Neuron (in vitro differentiated cells): ENCODE results near the gene IL1RAP.

Experiments
- H2AFZ ChIP-seq: one replicate; pipeline ENCODE4 v1.6.1; 2013; ENCODE audit warnings: low read depth, mild to moderate bottlenecking, inconsistent platforms, low read length, moderate library complexity
- H3K27me3 ChIP-seq: one replicate; pipeline ENCODE4 v1.6.1; 2013; ENCODE audit warnings: low read length; ENCODE audit not compliant: insufficient read depth
- H3K36me3 ChIP-seq: one replicate; pipeline ENCODE4 v1.6.1; 2013; ENCODE audit warnings: low read length; ENCODE audit not compliant: insufficient read depth
- H3K4me1 ChIP-seq: one replicate; pipeline ENCODE4 v1.6.1; 2013; ENCODE audit warnings: low read length; ENCODE audit not compliant: insufficient read depth
- H3K4me3 ChIP-seq: 2 replicates; pipeline ENCODE4 v1.5.1; 2013; ENCODE audit warnings: mild to moderate bottlenecking, low read length, moderate library complexity
- H3K9me3 ChIP-seq: one replicate; pipeline ENCODE4 v1.6.1; 2013; ENCODE audit warnings: low read length

IL1RAP gene

GRCh38 chr3:190538288-190538687, 24.4 kb downstream of the IL1RAP start:
- Histone ChIP-seq H2AFZ (no peak overlapping the region), H3K4me3 (no peak overlapping the region), H3K27me3 (no peaks in the 10 kb centered on the region), H3K9me3 (no peaks in the 10 kb centered on the region), H3K36me3 (no peaks in the 10 kb centered on the region), H3K4me1 (peaks cover 7% of the 10 kb centered on the region)

- Histone ChIP-seq H2AFZ (no peak overlapping the region), H3K36me3 (no peaks in the 10 kb centered on the region), H3K4me3 (no peak overlapping the region), H3K9me3 (no peaks in the 10 kb centered on the region), H3K4me1 (peaks cover 11% of the 10 kb centered on the region), H3K27me3 (no peaks in the 10 kb centered on the region)
These were observed 25.6 kb downstream of the IL1RAP start for GRCh38 chr3:190539526-190539925.

DNA sequence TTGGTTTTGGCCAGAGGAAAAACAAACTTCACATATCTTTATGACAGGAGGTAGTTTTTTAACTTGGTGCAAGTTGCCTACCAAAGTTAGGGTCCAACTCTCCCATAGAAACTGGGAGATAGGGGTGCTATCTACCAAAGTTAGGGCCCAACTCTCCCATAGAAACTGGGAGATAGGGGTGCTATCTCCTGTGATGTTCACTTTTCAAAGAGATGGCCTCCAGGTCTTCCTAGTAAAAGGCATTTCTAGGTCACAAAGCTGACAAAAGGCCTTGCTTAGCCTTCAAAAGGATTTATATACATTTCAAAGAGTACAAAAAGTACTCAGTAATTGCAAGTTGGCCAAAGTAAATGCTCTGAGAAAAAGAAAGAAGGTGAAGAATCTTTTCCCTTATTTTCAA, 27.1 kb downstream of the IL1RAP start:
- Histone ChIP-seq H3K4me1 (peaks cover 26% of the 10 kb centered on the region), H3K4me3 (no peak overlapping the region), H3K9me3 (no peaks in the 10 kb centered on the region), H3K36me3 (no peaks in the 10 kb centered on the region), H3K27me3 (no peaks in the 10 kb centered on the region), H2AFZ (no peak overlapping the region)

DNA sequence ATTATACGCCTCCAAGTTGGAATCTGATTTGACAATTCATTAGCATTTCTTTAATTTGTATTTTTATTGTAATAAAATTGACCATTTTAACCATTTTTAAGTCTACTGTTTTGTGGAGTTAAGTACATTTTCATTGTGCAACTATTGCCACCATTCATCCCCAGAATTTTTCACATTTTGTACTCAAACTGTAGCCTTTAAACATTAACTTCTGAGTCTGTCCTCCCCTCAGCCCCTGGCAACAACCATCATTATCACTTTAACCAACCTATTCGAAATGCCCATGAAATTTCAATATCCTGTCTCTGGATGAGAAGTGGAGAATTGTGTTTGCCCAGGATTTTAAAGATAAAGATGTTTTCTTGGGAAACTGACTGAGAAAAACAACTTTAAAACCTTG, 27.7 kb downstream of the IL1RAP start:
- no peak overlapping the region for H2AFZ ChIP-seq
- no peaks in the 10 kb centered on the region for H3K9me3 ChIP-seq
- no peaks in the 10 kb centered on the region for H3K36me3 ChIP-seq
- H3K4me1 ChIP-seq = peaks cover 31% of the 10 kb centered on the region
- H3K4me3 ChIP-seq = no peak overlapping the region
- no peaks in the 10 kb centered on the region for H3K27me3 ChIP-seq

DNA sequence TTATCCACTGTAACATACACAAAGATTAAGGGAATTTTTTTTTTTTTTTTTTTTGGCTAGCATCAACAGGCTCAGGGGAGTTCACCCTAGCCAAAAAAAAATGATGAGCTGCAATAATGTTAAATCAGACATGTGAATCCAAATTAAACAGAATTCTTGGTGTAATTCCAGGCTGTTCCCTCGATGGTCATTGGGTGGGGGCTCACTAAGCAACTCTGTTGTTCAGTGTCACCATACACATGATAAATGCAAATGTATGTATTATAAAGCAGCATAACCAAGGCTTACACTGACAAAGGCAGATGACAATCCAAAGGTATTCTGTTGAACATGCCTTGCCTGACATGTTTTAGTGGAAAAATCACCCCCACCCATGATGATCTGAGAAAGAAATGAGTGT, 29.0 kb downstream of the IL1RAP start:
- no peak overlapping the region for H2AFZ ChIP-seq
- H3K4me1 ChIP-seq = peaks cover 44% of the 10 kb centered on the region
- no peak overlapping the region for H3K4me3 ChIP-seq
- H3K27me3 ChIP-seq = no peaks in the 10 kb centered on the region
- H3K36me3 ChIP-seq = no peaks in the 10 kb centered on the region
- no peaks in the 10 kb centered on the region for H3K9me3 ChIP-seq

DNA sequence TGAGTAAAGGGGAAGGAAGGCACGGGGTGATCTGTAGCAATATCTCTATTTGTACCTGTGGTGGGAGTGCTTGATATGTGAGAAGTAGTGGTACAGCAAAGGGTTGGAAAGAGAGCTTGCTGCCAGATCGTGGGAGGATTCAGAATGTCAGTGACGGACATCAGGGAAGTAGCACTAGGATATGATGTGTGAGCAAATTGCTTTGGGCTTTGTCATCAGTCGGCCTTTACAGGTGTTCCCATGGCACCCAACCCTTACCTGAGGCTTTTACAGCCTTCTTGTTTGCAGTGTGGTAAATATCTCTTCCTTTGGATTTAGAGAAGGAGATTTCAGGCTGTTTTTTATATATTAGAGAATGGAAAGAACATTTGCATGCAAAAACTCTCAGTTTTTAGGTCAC, 29.8 kb downstream of the IL1RAP start:
- Histone ChIP-seq H3K4me3 (no peak overlapping the region), H2AFZ (no peak overlapping the region), H3K4me1 (peaks cover 44% of the 10 kb centered on the region), H3K27me3 (no peaks in the 10 kb centered on the region), H3K36me3 (no peaks in the 10 kb centered on the region), H3K9me3 (no peaks in the 10 kb centered on the region)

DNA sequence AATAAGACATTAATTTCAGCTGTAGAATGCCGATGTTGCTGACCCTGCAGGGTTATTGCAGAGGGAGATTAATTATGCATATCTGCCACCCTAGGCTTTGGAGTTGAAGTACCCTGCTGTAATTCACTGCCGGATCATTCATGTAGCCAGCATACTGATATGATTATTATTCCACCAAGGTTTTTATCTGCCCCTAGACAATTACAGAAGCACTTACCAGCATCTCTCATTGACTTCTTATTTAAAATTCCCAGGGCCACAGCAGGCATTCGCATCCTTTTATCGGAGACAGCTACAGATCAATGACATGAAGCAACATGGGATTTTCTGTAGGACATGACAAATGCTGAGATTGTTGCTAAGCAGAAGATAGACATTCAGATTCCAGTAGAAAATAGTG, 31.3 kb downstream of the IL1RAP start:
- Histone ChIP-seq H3K4me1 (peaks cover 44% of the 10 kb centered on the region), H3K27me3 (no peaks in the 10 kb centered on the region), H3K9me3 (no peaks in the 10 kb centered on the region), H3K4me3 (no peak overlapping the region), H2AFZ (no peak overlapping the region), H3K36me3 (no peaks in the 10 kb centered on the region)

DNA sequence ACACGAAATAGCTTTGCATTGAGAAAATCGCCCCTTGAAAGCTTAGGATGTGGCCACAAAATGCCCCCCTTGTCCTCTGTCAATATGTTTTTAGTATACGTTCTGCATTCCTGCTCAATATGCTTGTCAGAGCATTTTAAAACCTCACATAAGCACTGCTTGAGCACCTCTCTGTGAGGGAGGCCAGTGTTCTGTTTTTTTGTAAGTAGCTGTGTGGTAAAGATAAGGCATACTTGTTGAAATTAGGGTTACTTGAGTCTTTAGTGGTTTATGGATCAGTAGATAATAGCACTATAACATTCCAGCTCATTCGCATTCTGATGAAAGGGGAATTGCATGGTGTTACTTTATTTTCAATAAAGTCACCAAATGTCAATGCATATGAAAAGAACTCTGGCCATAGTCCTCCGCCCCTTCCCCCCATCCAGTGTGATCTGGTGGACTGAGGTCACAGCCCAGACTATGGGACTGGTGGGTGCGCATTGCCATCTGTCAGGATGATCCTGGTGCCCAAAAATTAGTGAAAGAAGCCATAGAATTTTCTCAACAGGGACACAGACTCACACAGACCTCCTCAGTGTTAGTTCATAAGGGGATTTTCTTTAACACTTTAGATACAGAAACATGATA, 33.1 kb downstream of the IL1RAP start:
- Histone ChIP-seq H3K4me3 (no peak overlapping the region), H3K36me3 (no peaks in the 10 kb centered on the region), H3K27me3 (no peaks in the 10 kb centered on the region), H2AFZ (no peak overlapping the region), H3K9me3 (no peaks in the 10 kb centered on the region), H3K4me1 (peaks cover 40% of the 10 kb centered on the region)

DNA sequence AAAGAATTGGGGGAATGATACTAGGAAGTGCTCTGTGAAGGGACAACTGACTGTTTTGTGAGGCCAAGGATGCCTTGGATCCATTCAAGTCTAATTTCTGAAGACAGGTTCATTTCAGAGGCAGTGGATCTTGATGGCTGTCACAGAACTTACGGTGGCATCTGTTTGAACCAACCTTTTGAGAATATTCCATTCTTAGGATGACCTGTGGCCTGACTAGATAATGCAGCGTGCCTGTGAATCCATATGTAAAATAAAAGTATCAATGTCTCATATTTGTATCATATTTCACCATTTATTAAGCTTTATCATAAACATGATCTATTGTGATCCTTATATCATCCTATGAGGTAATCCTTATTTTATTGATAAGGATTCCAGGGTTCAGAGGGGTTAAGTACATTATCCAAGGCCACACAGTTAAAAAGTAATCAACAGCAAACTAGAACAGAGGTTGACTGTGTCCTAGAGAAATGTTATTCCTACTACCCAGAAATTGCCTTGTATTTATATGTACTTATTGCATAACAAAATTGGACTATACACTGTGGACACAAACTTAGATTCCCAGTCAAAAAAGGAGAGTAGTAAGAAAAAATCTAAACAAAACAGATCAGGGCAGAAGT, 34.3 kb downstream of the IL1RAP start:
- Histone ChIP-seq H3K36me3 (no peaks in the 10 kb centered on the region), H2AFZ (no peak overlapping the region), H3K9me3 (no peaks in the 10 kb centered on the region), H3K4me3 (no peak overlapping the region), H3K4me1 (peaks cover 44% of the 10 kb centered on the region), H3K27me3 (no peaks in the 10 kb centered on the region)

GRCh38 chr3:190552021-190552420, 38.1 kb downstream of the IL1RAP start:
- peaks cover 19% of the 10 kb centered on the region for H3K4me1 ChIP-seq
- H2AFZ ChIP-seq = no peak overlapping the region
- H3K4me3 ChIP-seq = no peak overlapping the region
- no peaks in the 10 kb centered on the region for H3K27me3 ChIP-seq
- H3K9me3 ChIP-seq = peaks cover 3% of the 10 kb centered on the region
- no peaks in the 10 kb centered on the region for H3K36me3 ChIP-seq

DNA sequence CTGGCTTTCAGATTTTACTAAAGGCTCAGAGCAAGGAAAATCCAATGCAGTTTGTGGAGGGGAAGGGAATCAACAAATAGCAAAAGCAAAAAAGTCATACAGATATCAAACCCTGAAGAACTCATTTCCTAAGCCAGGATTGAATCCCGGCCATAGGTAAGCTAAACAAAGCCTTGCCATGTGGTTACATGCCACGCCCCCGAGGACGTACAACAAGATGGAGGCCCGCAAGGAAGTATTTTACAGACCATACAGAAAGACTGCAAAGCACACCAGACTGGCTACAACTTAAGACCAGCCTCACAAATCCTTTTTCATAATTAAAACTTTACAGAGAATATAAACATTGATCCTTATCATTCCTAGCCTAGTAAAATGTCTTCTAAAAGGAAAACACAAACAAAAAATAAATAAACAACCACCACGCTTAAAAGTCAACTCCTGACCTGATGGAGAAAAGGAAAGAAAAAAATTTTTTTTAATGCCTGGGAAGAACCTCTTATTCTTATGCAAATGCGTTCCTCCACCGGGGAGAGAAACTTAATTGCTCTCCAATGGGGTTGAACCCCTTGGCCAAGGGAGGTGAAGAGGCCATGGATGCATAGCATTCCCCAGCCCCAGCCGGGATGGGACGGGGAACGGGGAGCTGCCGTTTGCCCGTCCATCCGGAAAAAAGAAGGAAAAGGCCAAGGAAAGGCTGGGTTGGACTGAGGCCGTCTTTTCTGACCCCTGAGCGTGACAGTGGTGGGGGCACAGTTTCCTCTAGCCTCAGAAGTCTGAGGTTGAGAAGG, 39.3 kb downstream of the IL1RAP start:
- Histone ChIP-seq H3K4me1 (peaks cover 8% of the 10 kb centered on the region), H3K36me3 (no peaks in the 10 kb centered on the region), H2AFZ (no peak overlapping the region), H3K27me3 (no peaks in the 10 kb centered on the region), H3K4me3 (no peak overlapping the region), H3K9me3 (peaks cover 3% of the 10 kb centered on the region)

GRCh38 chr3:190554197-190554596, 40.3 kb downstream of the IL1RAP start:
- H3K27me3 ChIP-seq = no peaks in the 10 kb centered on the region
- H2AFZ ChIP-seq = no peak overlapping the region
- H3K36me3 ChIP-seq = no peaks in the 10 kb centered on the region
- H3K4me1 ChIP-seq = peaks cover 8% of the 10 kb centered on the region
- no peak overlapping the region for H3K4me3 ChIP-seq
- peaks cover 3% of the 10 kb centered on the region for H3K9me3 ChIP-seq

DNA sequence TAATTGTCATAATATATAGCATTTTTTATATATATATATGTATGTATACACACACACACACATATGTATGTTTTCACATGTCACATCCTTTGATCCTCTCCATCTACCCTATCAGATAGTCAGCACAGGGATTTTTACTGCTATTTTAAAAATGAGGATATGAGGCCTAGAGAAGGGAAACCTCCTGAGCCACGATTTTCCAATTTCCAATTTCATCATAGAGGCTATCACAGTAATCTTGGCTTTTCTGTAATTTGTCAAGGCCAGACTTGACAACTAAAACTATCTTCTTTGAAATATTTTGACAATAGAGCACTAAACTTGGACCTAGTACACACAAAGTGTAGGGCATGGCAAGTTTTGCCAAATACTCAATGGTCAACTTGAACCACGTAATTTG, 42.5 kb downstream of the IL1RAP start:
- H3K36me3 ChIP-seq = no peaks in the 10 kb centered on the region
- H3K9me3 ChIP-seq = peaks cover 3% of the 10 kb centered on the region
- H3K4me1 ChIP-seq = peaks cover 15% of the 10 kb centered on the region
- H3K27me3 ChIP-seq = no peaks in the 10 kb centered on the region
- no peak overlapping the region for H2AFZ ChIP-seq
- H3K4me3 ChIP-seq = no peak overlapping the region
